HG03025 (cell line): ENCODE results near the gene ZMIZ1.

Experiments used
- ATAC-seq: cut with Tn5 transposase; IDR thresholded peaks from one replicate; pipeline ENCODE4 v1.9.1; 2021; ENCODE audit warnings: mild to moderate bottlenecking, moderate library complexity; ENCODE audit not compliant: unreplicated experiment, low FRiP score

ZMIZ1 gene

DNA sequence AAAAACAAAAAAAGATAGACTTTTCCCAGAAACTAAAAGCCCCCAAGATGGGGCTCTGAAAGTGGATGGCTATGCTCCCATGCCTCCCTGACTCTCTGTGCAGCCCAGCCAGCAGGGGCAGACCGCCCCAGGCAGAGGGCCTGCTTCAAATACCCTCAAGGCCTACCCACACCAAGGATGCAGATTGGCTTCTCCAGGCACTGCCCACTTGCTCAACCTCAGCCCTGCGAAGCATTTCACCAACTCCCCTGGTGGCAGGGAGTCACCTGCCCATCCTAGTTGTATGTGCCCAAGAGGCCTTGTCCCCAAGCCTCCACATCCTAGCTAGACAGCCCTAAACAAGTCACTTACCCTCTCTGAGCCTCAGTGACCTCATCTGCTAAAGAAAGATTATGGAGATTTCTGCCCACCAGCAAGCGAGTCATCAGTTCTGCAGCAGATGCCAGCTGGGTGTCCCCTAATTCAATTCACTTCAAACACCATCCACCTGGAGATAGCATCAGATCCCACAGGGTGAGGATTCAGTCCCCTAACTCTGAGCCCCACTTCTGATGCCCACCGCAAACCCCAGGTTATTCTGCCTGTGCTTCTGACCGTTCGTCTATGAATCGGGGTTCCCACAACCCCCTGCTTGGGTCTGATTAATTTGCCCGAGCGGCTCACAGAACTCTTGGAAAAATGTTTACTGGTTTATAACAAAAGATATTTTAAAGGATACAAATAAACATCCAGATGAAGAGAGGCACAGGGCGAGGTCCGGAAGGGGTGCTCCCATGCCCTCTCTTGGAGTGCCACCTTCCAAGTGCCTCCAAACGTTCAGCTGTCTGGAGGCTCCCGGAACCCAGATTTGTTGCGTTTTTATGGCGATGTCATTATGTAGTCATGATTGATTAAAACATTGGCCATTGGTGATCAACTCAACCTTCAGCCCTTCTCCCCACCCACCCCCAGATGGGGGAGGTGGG, 18.6 kb upstream of the ZMIZ1 start:
- no peak for ATAC-seq

DNA sequence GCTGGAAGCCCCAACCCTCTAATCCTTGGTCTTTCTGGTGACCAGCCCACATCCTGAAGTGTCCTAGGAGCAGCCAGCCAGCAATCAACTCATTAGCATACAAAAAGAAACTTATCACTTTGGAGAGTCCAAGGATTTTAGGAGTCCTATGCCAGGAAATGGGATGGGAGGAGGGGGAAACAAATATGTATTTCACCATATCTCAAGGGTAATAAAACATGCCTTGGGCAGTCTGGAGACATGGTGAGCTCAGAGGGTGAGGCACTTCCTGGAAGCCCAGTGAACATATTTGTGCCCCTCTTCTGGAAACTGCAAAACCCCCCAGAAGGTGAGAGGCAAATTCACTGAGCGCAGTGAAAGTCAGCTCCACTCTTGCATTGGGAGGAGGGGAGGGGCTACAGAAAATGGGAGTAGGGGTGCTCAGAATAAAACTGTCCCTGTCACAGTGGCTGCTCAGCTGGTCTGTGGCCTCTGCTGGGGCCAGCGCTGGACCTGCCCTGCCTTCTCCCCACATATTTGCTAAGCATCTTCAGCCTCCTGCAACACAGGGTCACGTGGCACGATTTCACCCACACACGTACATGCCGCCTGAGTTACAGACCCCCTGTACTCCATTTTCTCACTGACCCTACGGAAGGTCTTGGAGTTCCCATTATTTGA, 17.7 kb upstream of the ZMIZ1 start:
- ATAC-seq: no peak

DNA sequence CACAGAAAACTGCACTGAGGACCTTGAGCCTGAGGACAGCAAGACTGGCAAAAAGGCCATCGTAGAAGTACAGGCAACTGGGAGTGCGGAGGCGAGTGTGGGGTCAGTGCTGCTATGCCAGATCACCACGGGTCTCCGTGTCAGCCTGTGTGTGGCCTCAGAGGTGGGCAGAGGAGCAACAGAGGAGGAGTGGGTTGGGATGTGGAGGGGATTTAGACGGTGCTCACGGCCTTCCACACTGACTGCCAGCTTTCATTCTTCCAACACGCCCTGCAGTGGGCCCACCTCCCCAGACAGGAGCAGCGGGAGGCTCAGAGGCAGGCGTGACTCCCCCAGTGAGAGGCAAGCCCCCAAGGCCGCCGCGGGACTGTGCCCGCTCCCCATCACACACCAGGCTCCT, 17.0 kb upstream of the ZMIZ1 start:
- no peak for ATAC-seq

DNA sequence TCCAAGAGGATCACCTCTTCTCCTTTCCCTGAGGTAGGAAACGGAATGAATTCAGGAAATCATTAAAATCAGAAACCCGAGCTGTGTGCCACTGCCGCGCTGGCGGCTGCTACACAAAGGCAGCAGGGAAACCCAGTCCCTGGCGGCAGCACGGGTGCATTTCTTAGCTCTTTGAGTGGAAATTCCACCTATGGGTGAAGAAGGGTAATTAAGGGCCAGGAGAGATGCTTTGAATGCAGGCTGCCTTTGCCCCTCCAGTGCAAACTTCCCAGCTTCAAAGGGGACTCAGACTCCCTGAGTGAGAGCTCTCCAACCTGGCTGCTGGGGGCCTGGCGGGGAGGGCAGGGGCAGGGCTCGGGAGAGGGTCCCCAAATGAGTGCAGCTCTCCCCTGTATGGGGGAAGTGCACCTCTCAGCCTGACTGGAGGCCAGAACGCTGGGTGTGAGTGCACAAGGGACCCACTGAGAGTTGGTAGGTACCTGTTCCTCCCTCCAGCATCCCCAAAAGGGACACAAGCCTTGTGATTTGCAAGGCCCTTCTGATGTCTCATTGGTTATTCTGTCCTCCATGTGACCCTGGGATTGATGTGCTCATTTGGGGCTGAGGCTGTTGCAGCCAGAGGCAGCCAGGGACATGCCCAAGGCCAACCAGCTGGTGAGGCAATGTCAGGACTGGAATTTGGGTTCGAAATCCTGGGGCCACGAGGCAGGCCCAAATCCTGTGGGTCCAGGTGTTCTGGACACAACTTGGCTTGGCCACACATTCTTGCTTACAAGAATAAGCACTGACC, 16.3 kb upstream of the ZMIZ1 start:
- ATAC-seq: no peak

DNA sequence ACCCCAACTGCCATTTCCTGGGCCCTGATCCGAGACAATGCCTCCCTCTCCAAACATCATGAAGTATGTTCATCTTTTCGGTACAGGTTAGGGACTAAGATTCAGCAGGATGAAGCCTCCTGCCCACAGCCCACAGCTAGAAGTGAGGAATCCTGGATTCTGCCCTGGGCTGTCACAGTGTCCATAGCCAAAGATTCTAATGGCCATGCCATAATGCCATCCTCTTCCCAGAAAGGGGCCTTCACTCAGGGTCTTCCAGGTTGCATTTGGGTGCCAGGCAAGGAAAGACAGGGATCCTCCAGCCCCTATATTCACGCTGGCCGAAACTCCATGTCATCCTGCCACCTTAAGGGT, 15.7 kb upstream of the ZMIZ1 start:
- no peak for ATAC-seq

DNA sequence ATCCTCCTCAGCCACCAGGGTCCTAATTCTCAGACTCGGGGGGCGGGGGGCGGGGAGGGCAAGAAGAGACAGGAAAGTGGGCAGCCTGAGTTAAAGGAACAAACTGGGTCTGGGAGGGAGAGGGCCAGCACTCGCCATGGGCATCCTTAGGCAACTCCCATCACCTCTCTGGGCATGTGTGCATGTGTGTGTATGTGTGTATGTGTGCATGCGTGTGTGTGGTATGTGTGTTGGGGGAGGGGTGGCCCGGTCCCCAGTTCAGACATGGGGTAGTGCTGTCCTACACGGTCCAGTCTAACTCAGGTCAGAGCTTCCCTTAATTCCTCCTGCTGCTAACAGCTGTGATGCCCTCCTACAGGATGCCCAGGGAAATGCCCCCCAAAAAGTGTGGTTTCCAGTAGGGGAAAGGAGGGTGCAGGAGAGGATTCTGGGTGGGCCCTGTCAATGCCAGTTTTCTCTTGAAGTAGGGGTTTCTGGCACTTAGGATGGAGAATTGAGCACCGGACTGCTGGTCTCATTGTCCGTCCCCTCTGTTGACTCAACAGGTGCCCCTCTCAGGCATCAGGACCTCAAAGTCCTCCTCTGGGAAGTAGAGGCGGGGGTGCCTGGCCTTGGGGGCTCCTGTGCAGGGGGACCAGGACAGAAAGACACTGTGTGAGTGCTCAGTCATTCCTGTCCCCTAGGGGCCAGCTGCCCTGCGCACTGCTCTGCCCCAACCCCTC, 15.1 kb upstream of the ZMIZ1 start:
- no peak for ATAC-seq

DNA sequence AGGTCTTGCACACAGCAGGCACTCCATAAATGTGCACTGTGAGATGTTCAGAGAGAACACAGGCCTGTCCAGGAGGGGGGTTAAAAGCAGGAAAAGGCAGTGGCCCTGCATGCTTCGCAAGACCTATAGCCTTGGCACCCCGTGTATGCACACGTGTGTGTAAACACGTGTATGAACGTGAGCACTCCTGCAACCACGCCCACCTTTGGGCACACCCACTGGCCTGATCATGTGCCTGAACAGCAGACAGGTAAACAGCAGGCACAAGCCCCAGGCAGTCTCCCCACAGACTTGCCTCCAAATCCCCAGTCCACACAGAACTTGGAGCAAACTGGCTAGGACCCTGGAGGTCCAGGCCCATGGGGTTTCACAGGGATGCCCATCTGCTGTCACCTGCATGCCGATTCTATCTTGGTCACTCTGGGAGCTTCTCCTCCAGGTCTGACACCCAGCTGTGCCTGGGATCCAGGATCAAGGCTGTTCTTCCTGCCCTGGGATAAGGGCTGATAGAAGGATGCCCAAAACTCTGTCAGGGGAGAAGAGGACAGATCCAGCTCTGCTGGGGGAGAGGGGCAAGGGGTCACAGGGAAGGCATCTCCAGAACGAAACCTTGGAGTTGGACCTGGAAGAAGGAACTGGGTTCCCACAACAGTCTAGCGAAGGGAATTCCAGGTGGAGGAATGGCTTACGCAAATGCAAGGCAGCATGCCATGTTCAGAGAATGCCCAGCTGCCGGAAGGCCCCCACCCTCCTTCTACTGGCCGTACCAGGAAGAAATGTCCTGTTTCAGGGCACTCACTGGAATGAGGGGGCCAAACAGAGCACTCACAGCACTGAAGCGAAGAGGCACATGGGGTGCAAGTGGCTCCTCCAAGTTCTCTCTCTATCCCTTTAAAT, 14.3 kb upstream of the ZMIZ1 start:
- ATAC-seq: no peak

DNA sequence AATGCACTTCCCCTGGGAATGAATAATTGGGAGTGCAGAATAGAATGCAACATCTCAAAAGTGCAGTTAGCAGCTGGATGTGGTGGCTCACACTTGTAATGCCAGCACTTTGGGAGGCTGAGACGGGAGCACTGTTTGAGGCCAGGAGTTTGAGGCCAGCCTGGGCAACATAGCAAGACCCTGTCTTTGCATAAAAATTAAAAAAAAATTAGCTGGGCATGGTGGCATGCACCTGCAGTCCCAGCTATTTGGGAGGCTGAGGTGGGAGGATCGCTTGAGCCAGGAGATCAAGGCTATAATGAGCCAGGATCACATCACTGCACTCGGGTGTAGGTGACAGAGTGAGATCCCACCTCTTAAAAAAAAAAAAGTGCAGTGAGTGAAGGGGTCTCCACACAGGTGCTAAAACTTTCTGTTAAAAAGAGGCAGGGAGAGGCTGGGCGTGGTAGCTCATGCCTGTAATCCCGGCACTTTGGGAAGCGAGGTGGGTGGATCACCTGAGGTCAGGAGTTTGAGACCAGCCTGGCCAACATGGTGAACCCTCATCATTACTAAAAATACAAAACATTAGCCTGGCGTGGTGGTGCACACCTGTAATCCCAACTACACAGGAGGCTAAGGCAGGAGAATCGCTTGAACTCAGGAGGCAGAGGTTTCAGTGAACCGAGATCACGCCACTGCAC, 13.5 kb upstream of the ZMIZ1 start:
- ATAC-seq: no peak

DNA sequence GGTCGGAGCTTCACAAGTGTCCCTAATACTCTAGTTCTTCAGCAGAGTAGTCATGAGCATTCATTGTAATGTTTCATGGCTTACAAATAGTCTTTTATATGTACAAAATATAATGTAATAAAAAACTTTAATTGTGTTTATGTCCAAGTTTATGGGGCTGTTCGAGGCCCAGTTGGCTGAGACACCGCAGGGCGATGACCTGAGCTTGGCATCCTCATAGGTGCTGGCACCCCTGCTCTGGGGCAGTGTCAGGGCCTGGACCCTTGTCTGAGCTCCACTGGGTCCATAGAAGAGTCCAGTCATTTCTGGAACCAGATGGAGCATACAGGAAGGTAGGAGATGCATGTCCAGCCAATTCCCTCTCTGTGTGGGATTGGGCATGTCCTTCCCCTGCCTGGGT, 12.9 kb upstream of the ZMIZ1 start:
- ATAC-seq: no peak

DNA sequence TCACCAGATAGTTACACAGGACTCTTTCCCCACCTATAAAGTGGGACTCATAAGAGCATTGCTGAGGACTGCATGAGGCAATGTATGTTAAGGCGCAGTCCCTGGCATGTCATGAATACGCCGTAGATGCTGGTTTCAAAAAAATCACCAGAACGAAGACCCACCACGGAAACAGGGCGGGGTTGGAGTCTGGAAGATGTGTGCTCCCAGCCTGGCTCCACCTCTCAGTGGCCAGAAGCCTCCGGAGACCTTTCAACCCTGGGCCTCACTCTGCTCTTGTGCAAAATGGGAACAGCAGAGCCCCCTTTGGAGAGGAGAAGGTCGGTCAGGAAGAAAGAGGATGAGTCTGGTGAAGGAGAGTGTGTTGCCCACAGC, 12.4 kb upstream of the ZMIZ1 start:
- ATAC-seq: no peak

DNA sequence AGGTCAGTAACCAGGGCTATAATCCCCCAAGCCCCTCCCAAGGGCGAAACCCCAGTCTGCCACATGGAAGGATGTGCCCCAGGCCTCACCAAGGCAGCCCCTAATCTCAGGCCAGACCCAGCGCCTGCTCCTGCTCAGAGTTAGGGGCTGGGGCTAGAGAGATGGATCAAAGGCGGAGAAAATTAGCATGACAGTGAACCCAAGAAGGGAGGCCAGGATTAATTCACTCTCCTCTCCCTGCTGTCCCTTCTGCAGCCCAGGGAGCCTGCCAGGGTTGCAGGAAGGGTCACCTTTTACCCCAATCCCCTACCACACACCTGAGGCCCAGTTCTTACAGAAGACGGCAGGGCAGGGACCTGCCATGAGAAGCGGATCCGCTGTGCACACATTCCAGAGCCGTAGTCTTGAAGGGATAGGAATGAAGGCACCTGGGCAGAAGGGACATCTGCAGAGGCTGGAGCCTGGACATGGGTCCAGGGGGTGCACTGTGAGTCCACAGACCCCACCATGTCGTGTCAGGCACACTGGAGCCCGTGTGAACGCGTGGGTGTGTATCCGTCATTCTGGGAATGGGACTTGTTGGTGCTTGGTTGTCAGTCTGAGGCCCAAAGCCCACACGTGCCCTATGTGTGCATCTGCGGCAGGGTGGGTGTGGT, 11.9 kb upstream of the ZMIZ1 start:
- no peak for ATAC-seq

DNA sequence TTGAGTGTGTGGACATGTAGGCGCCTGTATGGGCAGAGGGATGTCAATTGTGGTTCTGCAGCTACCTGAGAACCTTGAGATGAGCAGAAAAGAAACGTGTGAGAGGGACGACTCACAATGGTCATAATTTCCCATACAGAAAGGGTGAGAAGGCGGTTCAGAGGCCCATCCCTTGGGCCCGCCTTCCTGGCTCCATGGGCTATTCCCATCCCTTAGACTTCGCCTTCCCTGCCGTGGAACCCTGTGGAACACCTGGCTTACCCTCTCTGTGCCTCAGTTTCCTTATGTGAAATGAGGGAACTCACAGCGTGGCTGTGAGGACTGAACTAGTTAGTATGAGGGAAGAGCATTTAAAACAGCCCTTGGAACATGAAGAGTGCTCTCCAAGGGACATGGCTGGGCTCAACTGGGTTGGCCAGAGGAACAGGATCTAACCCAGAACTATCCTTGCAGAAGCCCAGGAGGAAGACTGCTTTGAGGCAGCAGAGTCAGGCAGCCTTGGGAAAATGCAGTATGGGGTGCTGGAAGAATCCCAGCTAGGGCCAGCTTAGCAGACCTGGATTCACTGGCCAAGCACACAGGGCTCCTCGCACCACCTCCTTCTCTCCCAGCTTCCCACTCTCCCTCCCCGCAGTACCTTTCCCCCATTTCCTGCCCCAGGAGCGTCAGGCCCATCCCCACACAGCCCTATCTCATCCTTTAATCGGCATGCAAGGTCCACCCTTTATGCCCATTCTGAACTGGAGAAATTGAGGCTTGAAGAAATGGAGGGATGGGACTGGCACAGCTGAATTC, 11.1 kb upstream of the ZMIZ1 start:
- no peak for ATAC-seq

DNA sequence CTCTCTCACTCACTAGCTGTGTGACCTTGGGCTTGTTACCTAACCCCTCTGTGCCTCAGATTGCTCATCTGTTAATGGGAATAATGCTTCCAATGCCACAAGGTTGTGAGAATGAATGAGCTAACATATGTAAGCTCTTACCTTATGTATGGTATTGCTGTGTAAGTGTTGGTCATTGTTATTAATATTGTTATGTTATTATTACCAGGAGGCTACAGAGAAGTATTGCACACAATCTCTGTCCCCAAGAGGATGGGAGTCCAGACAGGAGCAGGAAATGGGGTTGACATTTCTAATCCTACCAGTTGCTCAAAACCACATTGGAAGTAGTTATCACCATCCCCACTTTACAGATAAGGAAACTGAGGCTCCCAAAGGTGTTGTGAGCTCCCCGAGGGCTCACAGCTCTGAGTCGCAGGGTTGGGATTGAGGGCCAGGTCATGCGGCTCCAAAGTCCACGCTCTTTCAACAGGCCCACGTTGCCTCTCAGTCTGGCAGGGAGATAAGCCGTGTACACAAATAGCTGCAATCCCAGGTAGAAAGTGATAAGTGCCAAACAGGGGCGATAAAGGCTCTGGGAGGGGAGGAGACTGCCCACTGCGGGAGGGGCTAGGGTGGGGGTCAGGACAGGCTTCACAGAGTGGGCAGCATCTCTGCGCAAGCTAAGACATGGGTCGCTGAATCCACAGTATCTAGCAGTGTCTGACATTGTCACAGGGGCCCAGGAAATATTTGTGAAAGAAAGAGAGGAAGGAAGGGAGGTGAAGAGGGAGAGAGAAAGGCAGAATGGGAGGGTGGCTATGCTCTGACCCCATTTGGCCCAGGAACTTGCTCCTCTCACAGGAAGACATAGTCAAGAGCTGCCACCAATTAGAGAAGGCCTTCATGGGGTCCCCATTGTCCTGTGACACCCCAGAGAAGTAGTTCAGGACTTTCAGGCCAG, 9.6 kb upstream of the ZMIZ1 start:
- no peak for ATAC-seq

DNA sequence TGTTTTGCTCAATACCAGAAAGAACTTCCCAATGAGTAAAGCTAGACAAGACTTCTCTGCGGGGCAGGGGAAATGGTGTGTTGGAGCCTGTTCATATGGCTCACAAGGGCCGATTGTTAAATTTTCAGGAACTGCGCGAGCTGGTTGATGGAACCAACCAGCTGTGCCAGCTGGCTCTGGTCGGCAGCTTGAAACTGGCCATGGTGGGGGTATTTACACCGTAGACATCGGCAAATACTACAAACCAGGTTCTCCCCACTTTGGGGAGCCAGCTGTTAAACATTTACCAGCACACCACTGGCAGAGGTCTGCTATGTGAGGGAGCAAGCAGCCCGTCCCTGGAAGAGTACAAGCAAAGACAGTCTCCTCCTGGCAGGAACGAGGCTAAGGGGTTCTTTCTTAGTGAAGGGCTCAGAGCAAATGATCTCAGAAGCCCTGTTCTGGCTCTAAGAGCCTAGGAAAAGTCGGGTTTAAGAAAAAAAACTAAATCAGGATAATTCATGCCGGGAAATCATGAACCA, 8.8 kb upstream of the ZMIZ1 start:
- ATAC-seq: no peak

DNA sequence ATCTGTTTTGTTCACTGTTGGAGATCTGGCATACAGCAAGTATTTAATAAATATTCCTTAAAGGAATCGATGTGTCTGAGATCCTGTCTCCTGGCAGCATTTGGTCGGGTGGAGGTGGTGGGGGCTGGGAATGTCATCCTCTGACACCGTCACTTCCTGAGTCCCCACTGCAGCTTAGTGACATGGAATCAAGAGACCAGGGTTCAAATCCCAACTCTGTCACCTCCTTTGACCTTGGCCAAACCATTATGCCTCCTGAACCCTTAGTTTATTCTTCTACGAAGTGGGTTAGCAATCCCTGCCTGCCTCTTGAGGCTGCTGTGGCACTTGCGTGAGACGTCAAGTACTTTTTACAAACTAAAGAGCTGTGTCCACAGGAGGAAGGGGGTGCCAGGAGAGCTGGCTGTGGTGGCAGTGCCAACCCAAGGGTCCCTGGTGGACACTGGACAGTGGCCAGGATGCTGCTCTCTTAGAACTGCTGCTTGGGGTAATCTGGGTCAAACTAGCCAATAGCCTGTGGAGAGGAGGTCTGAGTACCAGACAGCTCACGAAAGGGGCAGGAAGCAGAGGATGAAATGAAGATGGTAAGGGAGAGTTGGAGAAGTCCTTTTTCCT, 8.0 kb upstream of the ZMIZ1 start:
- ATAC-seq: no peak
